Measurements from ENCODE around the gene ADAM15.

ADAM15 gene

GRCh38 chr1:155093911-155094621 is 43.0 kb downstream of the ADAM15 start:
- H3K27me3 ChIP-seq (ENCODE audit: low read length) = no peaks in the 10 kb centered on the region
- no peak overlapping the region for H2AFZ ChIP-seq (ENCODE audit: low read depth, low read length, severe bottlenecking)
- no peak overlapping the region for H3K4me3 ChIP-seq (ENCODE audit: insufficient read depth, low read length, poor library complexity, severe bottlenecking)
- H3K9ac ChIP-seq (ENCODE audit: low read length) = no peak overlapping the region
- no peaks in the 10 kb centered on the region for H3K9me2 ChIP-seq (replicated peaks; ENCODE audit: insufficient read depth, low read length)
- no peak overlapping the region for H3K4me2 ChIP-seq (ENCODE audit: low read depth, low read length, poor library complexity, severe bottlenecking)
- no peak for TF ChIP-seq EZH2phosphoT487 (conservative IDR thresholded peaks at IDR 0.05; ENCODE audit: low read length)
- TF ChIP-seq, protein P1, sequence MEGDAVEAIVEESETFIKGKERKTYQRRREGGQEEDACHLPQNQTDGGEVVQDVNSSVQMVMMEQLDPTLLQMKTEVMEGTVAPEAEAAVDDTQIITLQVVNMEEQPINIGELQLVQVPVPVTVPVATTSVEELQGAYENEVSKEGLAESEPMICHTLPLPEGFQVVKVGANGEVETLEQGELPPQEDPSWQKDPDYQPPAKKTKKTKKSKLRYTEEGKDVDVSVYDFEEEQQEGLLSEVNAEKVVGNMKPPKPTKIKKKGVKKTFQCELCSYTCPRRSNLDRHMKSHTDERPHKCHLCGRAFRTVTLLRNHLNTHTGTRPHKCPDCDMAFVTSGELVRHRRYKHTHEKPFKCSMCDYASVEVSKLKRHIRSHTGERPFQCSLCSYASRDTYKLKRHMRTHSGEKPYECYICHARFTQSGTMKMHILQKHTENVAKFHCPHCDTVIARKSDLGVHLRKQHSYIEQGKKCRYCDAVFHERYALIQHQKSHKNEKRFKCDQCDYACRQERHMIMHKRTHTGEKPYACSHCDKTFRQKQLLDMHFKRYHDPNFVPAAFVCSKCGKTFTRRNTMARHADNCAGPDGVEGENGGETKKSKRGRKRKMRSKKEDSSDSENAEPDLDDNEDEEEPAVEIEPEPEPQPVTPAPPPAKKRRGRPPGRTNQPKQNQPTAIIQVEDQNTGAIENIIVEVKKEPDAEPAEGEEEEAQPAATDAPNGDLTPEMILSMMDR (IDR thresholded peaks at IDR 0.05; ENCODE audit: insufficient read depth, low read length, poor library complexity, severe bottlenecking) = no peak
- H3K36me3 ChIP-seq (ENCODE audit: low read length) = no peaks in the 10 kb centered on the region
- H3K9me3 ChIP-seq (ENCODE audit: insufficient read depth, low read length) = no peaks in the 10 kb centered on the region
- no peaks in the 10 kb centered on the region for H4K20me1 ChIP-seq (ENCODE audit: low read depth, low read length)
- no peaks in the 10 kb centered on the region for H3K79me2 ChIP-seq (ENCODE audit: insufficient read depth, low read length)
- no peak overlapping the region for H3K27ac ChIP-seq (ENCODE audit: low read depth, low read length)
- H3F3A ChIP-seq (ENCODE audit: insufficient read depth) = no peaks in the 10 kb centered on the region

DNA sequence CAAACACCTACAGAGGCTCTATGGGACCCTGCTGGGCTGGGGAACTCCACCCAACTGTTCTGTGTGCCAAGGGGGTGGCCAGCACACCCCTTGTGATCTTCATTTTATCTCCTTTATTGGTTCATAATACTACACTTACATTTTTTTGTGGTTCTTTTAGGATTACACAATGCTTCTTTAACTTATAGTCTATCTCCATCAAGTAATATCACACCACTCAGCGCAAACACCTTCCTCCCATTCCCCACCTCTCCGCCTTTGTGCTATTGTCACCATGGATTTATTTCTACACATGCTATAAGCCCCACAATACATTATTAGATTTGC is 43.5 kb downstream of the ADAM15 start:
- Histone ChIP-seq H3K36me3 (ENCODE audit: low read length) (no peaks in the 10 kb centered on the region), H3K4me2 (ENCODE audit: low read depth, low read length, poor library complexity, severe bottlenecking) (no peak overlapping the region), H3K4me3 (ENCODE audit: insufficient read depth, low read length, poor library complexity, severe bottlenecking) (no peak overlapping the region), H3K79me2 (ENCODE audit: insufficient read depth, low read length) (no peaks in the 10 kb centered on the region), H4K20me1 (ENCODE audit: low read depth, low read length) (no peaks in the 10 kb centered on the region), H3F3A (ENCODE audit: insufficient read depth) (no peaks in the 10 kb centered on the region), H3K27me3 (ENCODE audit: low read length) (no peaks in the 10 kb centered on the region), H3K27ac (ENCODE audit: low read depth, low read length) (no peak overlapping the region), H3K9me3 (ENCODE audit: insufficient read depth, low read length) (no peaks in the 10 kb centered on the region), H3K9ac (ENCODE audit: low read length) (no peak overlapping the region), H2AFZ (ENCODE audit: low read depth, low read length, severe bottlenecking) (no peak overlapping the region), H3K9me2 (replicated peaks; ENCODE audit: insufficient read depth, low read length) (no peaks in the 10 kb centered on the region)
- TF ChIP-seq, protein P1 (IDR thresholded peaks at IDR 0.05; ENCODE audit: insufficient read depth, low read length, poor library complexity, severe bottlenecking) = no peak
- no peak for TF ChIP-seq EZH2phosphoT487 (conservative IDR thresholded peaks at IDR 0.05; ENCODE audit: low read length)

- no peak for TF ChIP-seq EZH2phosphoT487 (conservative IDR thresholded peaks at IDR 0.05; ENCODE audit: low read length)
- TF ChIP-seq, protein P1 (IDR thresholded peaks at IDR 0.05; ENCODE audit: insufficient read depth, low read length, poor library complexity, severe bottlenecking) = no peak
- Histone ChIP-seq H3K9ac (ENCODE audit: low read length) (no peak overlapping the region), H3K4me2 (ENCODE audit: low read depth, low read length, poor library complexity, severe bottlenecking) (no peak overlapping the region), H3K27me3 (ENCODE audit: low read length) (no peaks in the 10 kb centered on the region), H3K79me2 (ENCODE audit: insufficient read depth, low read length) (no peaks in the 10 kb centered on the region), H3K27ac (ENCODE audit: low read depth, low read length) (no peak overlapping the region), H3K9me2 (replicated peaks; ENCODE audit: insufficient read depth, low read length) (no peaks in the 10 kb centered on the region), H4K20me1 (ENCODE audit: low read depth, low read length) (no peaks in the 10 kb centered on the region), H3K36me3 (ENCODE audit: low read length) (no peaks in the 10 kb centered on the region), H2AFZ (ENCODE audit: low read depth, low read length, severe bottlenecking) (no peak overlapping the region), H3K4me3 (ENCODE audit: insufficient read depth, low read length, poor library complexity, severe bottlenecking) (no peak overlapping the region), H3F3A (ENCODE audit: insufficient read depth) (no peaks in the 10 kb centered on the region), H3K9me3 (ENCODE audit: insufficient read depth, low read length) (no peaks in the 10 kb centered on the region)
Measured at GRCh38 chr1:155099331-155099730, 48.2 kb downstream of the ADAM15 start.
